A673 (cell line): ENCODE data around the gene USP35. TPM values are rescaled to one million over a fixed set of nuclear protein-coding genes. Genes with fewer than 3 reads are reported as not detected.

ENCODE experiments used
- BruUV-seq: library from RNA; stranded (reverse); fragments of 400-500 nt; replicated peaks from 2 replicates; lab custom pipeline; 2021; lab: Mats Ljungman, UMichigan
- CTCF ChIA-PET: fragments of 300-600 bp; sonication (Branson Sonifier 250); formaldehyde crosslinking; loops from one replicate; lab custom pipeline; 2022; ENCODE audit warnings: antibody characterized with exemption; lab: Charles Lee
- POLR2A ChIA-PET: fragments of 300-600 bp; sonication (Branson Sonifier 250); formaldehyde crosslinking; loops from one replicate; lab custom pipeline; 2022; ENCODE audit warnings: antibody characterized with exemption; ENCODE audit not compliant: low non-redundant PET; lab: Charles Lee
- DNase-seq: peaks from one replicate; pipeline ENCODE4 v3.0.0-alpha.2; 2015; ENCODE audit warnings: low spot score
- H3K27ac ChIP-seq: fragments of 200-600 bp; sonication (generic); 2 replicates; pipeline ENCODE4 v1.5.1; 2016; ENCODE audit warnings: mixed run types, low read depth, mild to moderate bottlenecking, mixed read lengths, antibody characterized with exemption, low read length; ENCODE audit not compliant: poor library complexity, severe bottlenecking
- H3K27me3 ChIP-seq: fragments of 200-600 bp; sonication (generic); replicated peaks from 2 replicates; pipeline ENCODE4 v1.6.1; 2017; ENCODE audit warnings: mixed run types, low read depth, mild to moderate bottlenecking, mixed read lengths, antibody characterized with exemption, low read length; ENCODE audit not compliant: insufficient read depth, poor library complexity
- H3K36me3 ChIP-seq: fragments of 200-600 bp; sonication (generic); 2 replicates; pipeline ENCODE4 v1.6.1; 2016; ENCODE audit warnings: mixed run types, mild to moderate bottlenecking, mixed read lengths, antibody characterized with exemption, low read length; ENCODE audit not compliant: insufficient read depth, poor library complexity, severe bottlenecking
- H3K4me1 ChIP-seq: fragments of 200-600 bp; sonication (generic); 2 replicates; pipeline ENCODE4 v1.6.1; 2017; ENCODE audit warnings: mixed run types, mild to moderate bottlenecking, mixed read lengths, antibody characterized with exemption, low read length; ENCODE audit not compliant: insufficient read depth, poor library complexity, severe bottlenecking
- H3K4me3 ChIP-seq: fragments of 200-600 bp; sonication (generic); 2 replicates; pipeline ENCODE4 v1.5.1; 2016; ENCODE audit warnings: low read depth, mixed run types, mild to moderate bottlenecking, mixed read lengths, low read length; ENCODE audit not compliant: poor library complexity, severe bottlenecking
- H3K9me3 ChIP-seq: fragments of 200-600 bp; sonication (generic); 2 replicates; pipeline ENCODE4 v1.6.1; 2016; ENCODE audit warnings: mixed run types, low read depth, mild to moderate bottlenecking, mixed read lengths, antibody characterized with exemption, low read length; ENCODE audit not compliant: poor library complexity, severe bottlenecking
- CTCF ChIP-seq: fragments of 300-800, 200-600 bp; sonication (generic); conservative IDR thresholded peaks from 2 replicates; pipeline ENCODE4 v1.5.1; 2017; ENCODE audit warnings: low read depth, mild to moderate bottlenecking, antibody characterized with exemption, low read length, moderate library complexity, mixed read lengths
- EZH2 ChIP-seq: fragments of 200-600 bp; sonication (generic); IDR thresholded peaks from 2 replicates; pipeline ENCODE4 v1.6.1; 2017; ENCODE audit warnings: borderline replicate concordance, low read depth, mild to moderate bottlenecking, mixed read lengths, antibody characterized with exemption, low read length; ENCODE audit not compliant: poor library complexity, severe bottlenecking
- intact Hi-C: fragments of 100-400 bp; cut with micrococcal nuclease; formaldehyde crosslinking; loops from one replicate; pipeline ENCODE4 v1.10.0; 2022; ENCODE audit not compliant: unreplicated experiment
- total RNA-seq: library from RNA; stranded (reverse); gene quantifications from 2 replicates; pipeline ENCODE4 v1.2.3, GENCODE V29; 2021

The USP35 gene
- total RNA-seq, 1 experiment from 2014 or later: 4.8 TPM

- no peak for TF ChIP-seq CTCF
- no peak for TF ChIP-seq EZH2
- Histone ChIP-seq H3K4me1 (no peaks in the 10 kb centered on the region), H3K27me3 (no peaks in the 10 kb centered on the region), H3K36me3 (no peaks in the 10 kb centered on the region), H3K27ac (no peak overlapping the region), H3K9me3 (no peaks in the 10 kb centered on the region), H3K4me3 (no peak overlapping the region)
- intact Hi-C loops: no loop called here
- ChIA-PET CTCF (interaction anchor here (0.5 kb wide), 1 partner anchor 336 kb away, joined by 4 read pairs; no protein-coding TSS in a partner anchor), POLR2A (no interaction called here)
- no peak for DNase-seq
- no TSS peak for BruUV-seq
Observed at GRCh38 chr11:78226684-78227680, 38.3 kb downstream of the USP35 start.

DNA sequence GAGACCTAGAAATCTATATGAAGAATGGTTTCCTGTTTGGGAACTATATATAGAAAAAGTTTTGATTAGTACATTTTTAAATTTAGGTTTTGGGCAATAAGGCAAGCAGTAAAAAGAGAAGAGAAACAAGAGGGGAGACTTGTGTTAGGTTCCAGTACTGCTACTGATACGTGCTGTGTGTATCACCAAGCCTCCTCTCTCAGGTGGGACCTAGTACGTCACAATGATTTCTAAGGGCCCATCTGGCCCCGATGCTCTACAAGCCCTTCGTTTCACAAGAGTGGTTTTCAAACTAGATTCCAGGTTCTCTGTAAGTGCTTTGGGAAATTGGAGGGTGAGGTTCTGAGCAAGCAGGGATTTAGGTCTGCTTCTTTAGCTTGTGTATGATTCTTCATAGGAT is 39.2 kb downstream of the USP35 start:
- no peaks in the 10 kb centered on the region for H3K9me3 ChIP-seq
- H3K36me3 ChIP-seq: no peaks in the 10 kb centered on the region
- peaks cover 6% of the 10 kb centered on the region for H3K4me1 ChIP-seq
- DNase-seq: no peak
- TF ChIP-seq EZH2 (no peak), CTCF (no peak)
- ChIA-PET POLR2A (interaction anchor here (0.9 kb wide), 1 partner anchor 1454 kb away, joined by 9 read pairs; no protein-coding TSS in a partner anchor), CTCF (interaction anchor here (0.7 to 1.2 kb wide), 5 partner anchors 189 to 1440 kb away, joined by 3 to 37 read pairs (median 7); no protein-coding TSS in a partner anchor)
- H3K27me3 ChIP-seq: no peaks in the 10 kb centered on the region
- intact Hi-C loops: loop anchor here (1.0 to 2.0 kb wide), 2 partner anchors 193 to 336 kb away; no protein-coding TSS in a partner anchor
- no peak overlapping the region for H3K27ac ChIP-seq
- no peak overlapping the region for H3K4me3 ChIP-seq
- BruUV-seq: no TSS peak

GRCh38 chr11:78228467-78228866 is 39.7 kb downstream of the USP35 start:
- TF ChIP-seq EZH2 (no peak), CTCF (peak; percentile 77)
- Histone ChIP-seq H3K27me3 (no peaks in the 10 kb centered on the region), H3K4me3 (no peak overlapping the region), H3K9me3 (no peaks in the 10 kb centered on the region), H3K27ac (no peak overlapping the region), H3K36me3 (no peaks in the 10 kb centered on the region), H3K4me1 (peaks cover 6% of the 10 kb centered on the region)
- peak; percentile 74 for DNase-seq
- BruUV-seq: no TSS peak
- ChIA-PET POLR2A (interaction anchor here (0.5 to 0.9 kb wide), 2 partner anchors 102 to 1454 kb away, joined by 3 to 9 read pairs; no protein-coding TSS in a partner anchor), CTCF (interaction anchor here (0.7 to 1.2 kb wide), 5 partner anchors 189 to 1440 kb away, joined by 3 to 37 read pairs (median 7); no protein-coding TSS in a partner anchor)
- intact Hi-C loops: loop anchor here (1.0 to 2.0 kb wide), 2 partner anchors 192 to 336 kb away; no protein-coding TSS in a partner anchor
